HG03139 (cell line): ENCODE measurements around the gene MYH14.
A peak's percentile ranks its signal among the peaks of the same experiment; 100 is the strongest.
"Not testable (repeated sequence)": the region's sequence is repeated elsewhere in the genome, so short reads cannot be mapped to it uniquely, and the experiment has no call there.

Experiments used
- ATAC-seq: cut with Tn5 transposase; IDR thresholded peaks from one replicate; pipeline ENCODE4 v1.9.1; 2021; ENCODE audit not compliant: unreplicated experiment

The MYH14 gene

DNA sequence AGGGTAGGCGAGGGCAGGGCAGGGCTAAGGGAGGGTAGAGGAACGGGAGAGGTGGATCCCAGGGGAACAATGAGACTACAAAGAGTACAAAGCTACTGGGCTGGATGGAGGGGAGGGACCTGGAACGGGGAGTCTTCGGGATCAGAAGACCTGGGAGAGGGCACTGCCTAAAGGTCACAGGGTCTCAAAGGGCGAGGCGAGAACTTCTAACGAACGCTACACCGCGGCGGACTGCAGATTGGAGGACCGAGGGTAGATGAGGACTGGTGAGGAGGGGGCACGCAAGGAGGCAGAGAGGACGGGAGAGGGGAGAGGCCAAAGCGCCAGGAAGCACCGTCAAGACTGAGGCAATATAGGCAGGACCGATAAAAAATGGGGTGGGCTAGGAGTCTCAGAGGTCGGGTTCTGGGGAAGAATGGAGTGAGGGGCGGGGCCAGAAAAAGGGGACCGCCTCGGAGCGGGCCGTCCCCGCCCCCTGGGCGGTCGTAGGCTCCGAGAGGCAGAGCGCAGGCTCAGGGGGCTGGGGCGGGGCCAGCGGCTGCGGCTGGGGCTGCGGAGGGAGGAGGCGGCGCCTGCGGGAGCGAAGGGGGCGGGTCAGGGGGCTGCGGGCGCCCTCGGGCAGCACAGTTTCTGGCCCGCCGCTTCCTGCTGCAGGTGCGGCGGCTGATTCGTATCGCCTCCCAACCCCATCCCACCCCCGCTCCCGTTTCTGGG lies 127.1 kb downstream of the MYH14 start:
- ATAC-seq, result no peak

GRCh38 chr19:50331221-50331993 lies 128.0 kb downstream of the MYH14 start:
- no peak for ATAC-seq

GRCh38 chr19:50331994-50332243 lies 128.5 kb downstream of the MYH14 start:
- ATAC-seq, result no peak

GRCh38 chr19:50332244-50333038 lies 129.0 kb downstream of the MYH14 start:
- no peak for ATAC-seq

DNA sequence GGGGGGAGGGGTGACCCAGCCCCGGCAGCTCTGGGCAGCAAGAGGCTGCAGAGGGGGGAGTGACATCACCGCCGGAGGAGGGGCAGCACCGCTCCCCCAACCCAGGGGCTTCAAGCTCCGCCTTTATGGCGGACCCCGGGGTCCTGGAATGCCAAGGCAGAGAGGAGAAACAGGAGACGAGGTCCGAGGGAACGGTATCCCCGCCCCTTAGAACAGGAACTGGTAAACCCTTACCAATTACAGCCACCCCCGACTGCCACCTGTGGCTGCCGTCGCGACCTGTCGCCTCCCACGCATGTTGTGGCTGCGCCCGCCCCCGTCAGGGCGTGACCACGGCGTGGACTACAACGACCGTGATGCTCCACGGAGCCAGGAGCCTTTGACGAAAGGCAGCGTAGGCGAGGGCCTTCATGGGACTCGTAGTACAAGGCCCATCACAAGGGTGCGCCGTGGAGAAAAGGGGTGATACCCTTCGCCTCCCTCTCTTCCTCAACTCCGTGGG lies 129.9 kb downstream of the MYH14 start:
- peak; percentile 33 for ATAC-seq

DNA sequence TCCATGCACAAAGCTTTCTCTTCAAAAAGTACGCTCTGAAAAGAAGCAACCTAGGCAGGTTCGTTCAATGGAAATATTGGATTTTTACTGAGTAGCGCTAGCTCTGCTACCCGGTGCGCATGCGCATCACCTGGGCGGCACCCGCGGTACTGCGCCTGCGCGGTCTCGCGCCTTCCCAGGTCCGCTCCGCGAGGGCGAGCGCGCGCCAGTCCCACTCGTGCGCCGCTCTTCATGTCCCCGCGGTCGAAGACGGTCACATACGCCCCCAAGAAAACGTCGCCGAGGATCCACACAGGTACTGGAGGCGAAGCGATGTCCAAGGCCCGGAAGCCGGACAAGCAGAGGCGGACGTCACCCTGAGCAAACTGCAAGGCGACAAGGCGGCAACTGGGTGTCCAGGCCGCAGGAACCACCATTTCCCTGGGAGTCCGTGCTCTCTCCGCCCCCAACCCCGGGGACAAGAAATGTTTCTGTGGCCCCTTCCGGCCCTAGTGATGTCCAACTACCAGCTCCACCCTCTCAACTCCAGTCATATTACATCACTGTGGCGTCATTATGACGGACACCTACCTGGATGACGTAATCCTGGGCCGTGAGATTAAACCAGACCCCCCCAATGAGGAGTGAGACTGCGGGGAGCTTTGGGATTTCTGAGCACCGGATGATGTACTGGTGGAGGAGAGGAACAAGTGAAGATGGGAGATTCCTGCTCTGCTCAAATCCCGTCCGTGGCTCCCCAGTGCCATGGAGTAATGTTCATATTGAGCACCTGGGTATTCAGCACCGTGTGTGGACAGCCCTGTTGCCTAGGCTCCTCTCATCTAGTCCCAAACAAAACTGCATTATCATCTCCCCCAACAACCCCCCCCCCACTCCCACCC lies 130.6 kb downstream of the MYH14 start:
- ATAC-seq, result peak; percentile 9

- ATAC-seq, result no peak
These were observed 131.5 kb downstream of the MYH14 start for GRCh38 chr19:50334741-50335421.

GRCh38 chr19:50337031-50337430 lies 133.6 kb downstream of the MYH14 start:
- ATAC-seq, result not testable (repeated sequence)

GRCh38 chr19:50340331-50340730 lies 136.9 kb downstream of the MYH14 start:
- ATAC-seq, result no peak

GRCh38 chr19:50341091-50341564 lies 137.7 kb downstream of the MYH14 start:
- ATAC-seq, result no peak

DNA sequence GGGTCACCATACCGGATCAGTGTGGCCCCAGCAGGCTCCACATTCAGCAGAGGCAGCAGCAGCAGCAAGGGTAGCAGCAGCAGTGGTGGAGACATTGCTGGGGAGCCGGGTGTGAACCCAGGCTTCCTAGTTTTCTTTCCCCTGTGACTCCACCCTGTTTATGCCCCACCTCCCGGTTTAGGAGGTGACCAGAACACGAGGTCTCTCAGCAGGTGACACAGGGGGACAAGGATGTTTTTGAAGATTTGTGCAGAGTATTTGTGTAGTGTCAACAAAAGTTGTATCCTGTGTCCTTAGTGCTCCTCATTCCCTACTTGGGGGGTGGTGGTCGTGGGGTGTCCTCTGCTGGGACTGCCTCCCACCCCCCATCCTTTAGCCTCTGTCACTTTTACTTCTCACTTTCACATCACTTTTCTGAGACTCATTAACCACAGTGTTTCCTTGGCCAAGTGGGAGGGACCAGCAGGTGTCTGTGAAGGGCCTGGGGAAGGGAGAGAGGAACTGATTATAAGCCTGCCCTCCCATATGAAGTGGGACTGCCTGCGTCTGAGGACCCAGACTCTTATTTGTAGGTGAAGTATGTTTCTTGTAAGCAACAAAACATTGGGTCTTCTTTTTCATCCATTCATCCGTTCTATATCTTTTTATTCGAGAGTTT lies 141.4 kb downstream of the MYH14 start:
- peak; percentile 42 for ATAC-seq

- ATAC-seq, result not testable (repeated sequence)
These were observed 143.7 kb downstream of the MYH14 start for GRCh38 chr19:50347089-50347581.

DNA sequence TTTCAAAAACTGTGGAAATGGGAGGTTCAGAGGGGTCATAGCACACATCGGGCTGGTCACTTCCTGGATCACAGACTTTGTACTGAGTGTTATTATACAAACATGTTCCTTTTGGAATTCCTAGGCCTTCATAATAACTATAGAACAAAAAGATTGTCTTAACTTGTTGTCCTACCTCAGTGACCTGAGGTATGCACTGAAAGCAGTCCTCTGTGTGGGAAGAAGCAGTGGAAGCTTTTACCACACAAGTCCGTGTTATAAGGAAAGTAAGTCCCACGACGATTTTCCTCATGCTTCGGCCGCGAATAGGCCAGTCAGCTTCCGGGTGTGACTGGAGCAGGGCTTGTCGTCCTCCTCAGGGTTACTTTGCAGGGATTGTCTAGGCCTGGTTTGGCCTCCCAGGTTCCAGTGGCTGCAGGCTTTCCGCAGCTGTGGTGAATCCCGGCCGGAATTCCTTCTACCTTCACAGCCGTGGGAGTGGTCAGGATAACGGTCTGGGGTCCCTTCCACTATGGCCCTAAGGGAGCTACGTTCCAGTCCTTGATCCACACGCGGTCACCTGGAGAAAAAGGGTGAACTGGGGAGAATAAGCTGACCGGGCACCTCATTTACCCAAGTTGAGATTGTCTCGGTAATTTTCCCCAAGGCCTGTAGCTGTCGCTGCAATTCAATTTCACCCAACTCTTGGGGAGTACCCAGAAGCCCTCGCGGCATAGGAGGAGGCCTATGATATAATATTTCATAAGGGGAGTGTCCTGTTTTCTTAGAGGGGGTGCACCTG lies 146.0 kb downstream of the MYH14 start:
- ATAC-seq, result no peak

GRCh38 chr19:50352242-50352641 lies 148.8 kb downstream of the MYH14 start:
- ATAC-seq, result no peak

DNA sequence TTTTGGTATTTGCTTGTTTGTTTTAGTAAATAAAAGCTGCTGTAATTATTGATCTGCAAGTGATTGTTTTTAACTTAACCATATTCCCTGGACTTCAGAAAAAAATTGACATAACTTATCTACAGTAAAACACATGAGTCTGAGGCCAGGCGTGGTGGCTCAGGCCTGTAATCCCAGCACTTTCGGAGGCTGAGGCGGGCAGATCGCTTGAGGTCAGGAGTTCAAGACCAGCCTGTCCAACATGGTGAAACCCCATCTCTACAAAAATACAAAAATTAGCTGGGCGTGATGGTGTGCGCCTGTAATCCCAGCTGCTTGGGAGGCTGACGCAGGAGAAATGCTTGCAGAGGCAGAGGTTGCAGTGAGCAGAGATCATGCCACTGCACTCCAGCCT lies 150.1 kb downstream of the MYH14 start:
- ATAC-seq, result not testable (repeated sequence)

GRCh38 chr19:50356691-50357177 lies 153.3 kb downstream of the MYH14 start:
- ATAC-seq, result no peak

DNA sequence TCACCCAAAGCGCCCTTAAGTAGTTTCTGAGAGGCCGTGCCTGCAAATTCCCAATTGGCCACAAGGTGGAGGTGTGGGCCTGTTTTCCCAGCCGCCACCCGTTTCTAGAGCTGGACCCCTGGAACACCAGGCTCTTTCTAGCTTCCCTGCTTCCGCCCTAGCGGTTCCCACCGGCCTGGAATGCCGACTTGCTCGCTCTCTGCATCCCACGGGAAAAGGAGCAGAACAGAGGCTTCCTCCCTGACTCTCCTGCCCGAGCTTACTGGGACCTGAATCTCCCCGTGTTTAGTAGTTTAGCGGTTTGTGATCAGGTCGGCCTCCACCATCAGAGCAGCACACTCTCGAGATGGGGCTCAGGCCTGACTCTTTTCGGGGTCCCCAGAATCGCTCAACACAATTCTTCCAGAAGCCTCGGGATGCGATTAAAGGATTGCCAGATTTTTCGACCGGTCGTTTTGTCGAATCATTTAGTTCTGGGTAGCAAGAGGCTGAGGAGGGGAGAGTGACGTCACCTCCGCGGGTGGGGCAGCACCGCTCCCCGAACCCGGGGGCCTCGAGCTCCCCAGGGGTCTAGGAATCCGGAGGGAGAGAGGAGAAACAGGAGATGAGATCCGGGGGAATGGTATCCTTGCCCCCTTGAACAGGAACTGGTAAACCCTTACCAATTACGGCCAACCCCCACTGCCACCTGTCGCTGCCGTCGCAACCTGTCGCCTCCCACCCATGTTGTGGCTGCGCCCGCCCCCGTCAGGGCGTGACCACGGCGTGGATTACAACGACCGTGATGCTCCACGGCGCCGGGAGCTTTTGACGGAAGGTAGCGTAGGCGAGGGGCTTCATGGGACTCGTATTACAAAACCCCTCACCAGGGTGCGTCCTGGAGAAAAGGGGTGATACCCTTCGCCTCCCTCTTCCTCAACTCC lies 154.0 kb downstream of the MYH14 start:
- no peak for ATAC-seq
